LNCAP (cell line): ENCODE results near the gene HIPK2.

ENCODE experiments used
- TF ChIP-seq, protein P1 (sequence below): fragments of 450-650 bp; IDR thresholded peaks from 2 replicates; pipeline ENCODE4 v1.5.1; 2017; ENCODE audit warnings: mild to moderate bottlenecking

The HIPK2 gene

DNA sequence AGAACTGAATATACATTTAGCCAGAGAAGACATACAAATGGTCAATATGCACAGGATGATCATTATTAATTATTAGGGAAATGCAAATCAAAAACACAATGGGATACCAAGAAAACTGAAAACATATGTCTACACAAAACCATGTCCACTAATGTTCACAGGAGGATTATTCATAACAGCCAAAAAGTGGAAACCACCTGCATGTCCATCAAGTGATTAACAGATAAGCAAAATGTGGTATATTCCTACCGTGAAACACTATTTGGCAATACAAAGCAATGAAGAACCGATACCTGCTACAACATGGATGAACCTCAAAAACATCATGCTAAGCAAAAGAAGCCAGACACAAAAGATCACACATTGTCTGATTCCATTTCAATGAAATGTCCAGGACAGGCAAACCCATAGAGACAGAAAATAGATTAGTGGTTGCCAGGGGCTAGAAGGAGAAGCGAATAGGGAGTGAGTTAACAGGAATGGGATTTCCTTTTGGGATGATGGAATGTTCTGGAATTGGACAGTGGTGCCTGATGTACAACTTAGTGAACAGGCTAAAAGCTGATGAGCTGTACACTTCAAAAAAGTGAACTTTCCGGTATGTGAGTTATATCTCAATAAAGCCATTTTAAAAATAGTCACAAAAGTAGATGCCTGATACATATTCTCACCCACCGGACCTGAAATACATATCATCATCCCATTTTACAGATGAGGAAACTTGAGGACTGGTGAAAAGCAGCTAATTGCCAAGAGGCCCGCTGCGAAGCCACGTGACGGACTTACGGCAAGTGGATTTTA, 33.6 kb downstream of the HIPK2 start:
- TF ChIP-seq, protein P1, sequence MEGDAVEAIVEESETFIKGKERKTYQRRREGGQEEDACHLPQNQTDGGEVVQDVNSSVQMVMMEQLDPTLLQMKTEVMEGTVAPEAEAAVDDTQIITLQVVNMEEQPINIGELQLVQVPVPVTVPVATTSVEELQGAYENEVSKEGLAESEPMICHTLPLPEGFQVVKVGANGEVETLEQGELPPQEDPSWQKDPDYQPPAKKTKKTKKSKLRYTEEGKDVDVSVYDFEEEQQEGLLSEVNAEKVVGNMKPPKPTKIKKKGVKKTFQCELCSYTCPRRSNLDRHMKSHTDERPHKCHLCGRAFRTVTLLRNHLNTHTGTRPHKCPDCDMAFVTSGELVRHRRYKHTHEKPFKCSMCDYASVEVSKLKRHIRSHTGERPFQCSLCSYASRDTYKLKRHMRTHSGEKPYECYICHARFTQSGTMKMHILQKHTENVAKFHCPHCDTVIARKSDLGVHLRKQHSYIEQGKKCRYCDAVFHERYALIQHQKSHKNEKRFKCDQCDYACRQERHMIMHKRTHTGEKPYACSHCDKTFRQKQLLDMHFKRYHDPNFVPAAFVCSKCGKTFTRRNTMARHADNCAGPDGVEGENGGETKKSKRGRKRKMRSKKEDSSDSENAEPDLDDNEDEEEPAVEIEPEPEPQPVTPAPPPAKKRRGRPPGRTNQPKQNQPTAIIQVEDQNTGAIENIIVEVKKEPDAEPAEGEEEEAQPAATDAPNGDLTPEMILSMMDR: no peak

DNA sequence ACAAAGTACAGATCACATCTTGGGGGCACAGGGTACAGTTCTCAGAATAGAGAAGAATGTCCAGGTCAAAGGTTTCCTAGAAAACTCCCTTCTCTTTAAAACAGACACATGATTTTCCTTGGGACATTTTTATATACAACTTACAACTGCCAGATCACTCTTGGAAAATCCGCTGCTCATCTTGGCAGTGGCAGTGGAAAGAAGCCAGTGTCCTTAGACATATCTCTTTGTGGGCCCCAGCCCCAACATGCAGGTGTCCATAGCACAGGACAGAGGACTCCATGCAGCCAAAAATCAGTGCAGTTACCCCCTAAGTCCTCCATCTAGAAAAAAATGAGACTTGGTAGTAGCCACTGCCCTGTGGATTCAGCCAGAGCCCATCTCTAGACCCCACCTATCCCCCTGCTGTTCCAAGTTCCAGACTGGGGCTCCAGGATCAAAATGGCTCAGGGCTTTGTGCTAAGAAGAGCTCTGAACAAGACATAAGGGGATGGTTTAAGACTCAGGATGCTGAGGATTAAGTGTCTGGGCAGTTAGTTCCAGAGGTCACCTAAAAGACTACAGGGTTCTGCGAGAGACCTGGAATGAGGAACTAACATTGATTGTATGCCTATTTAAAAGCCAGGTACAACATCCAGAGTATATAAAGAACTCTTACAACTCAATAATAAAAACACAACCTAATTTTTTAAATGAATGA, 34.4 kb downstream of the HIPK2 start:
- TF ChIP-seq, protein P1: no peak

DNA sequence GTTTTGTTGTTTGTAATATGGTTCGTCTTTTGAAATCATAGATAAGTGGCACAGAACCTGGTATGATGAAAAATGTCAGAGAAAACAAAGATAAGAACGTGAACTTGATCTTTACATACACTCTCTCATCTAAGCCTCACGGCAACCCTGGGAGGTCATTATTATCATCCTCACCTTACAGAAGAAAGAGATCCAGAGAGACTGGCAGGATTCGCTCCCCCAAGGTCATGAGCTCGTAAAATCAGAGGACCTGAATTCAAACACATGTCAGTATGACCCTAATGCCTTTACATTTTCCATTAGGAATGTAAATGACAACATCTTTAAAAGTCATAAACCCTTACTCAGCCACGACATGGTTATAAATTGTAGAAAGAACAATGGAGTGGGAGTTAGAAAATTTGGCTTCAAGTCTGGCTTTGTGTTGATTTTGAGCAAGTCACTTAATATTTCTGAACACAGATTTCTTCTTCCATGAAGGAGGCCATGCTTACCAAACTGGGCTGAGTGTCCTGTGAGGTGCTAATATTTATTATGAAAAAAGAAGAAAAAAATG, 35.9 kb downstream of the HIPK2 start:
- TF ChIP-seq, protein P1: no peak

DNA sequence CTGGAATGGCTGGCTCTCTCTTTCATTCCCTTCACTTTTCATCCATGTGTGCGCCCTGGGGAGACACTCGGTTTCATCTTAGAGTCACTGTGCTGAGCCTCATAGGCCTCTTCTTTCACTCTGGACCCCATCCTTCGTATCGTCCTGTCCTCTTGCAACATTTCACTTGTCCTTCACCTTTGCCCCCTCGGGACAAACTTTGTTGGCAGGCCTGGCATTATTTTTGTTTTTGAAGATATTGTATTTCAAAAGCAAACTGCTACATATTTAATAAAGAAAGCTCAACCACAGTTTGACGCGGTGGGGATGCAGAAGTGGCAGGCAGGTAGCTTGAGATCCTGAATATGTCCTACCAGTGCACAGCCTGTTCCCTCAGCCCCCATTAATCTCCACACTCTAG, 36.6 kb downstream of the HIPK2 start:
- TF ChIP-seq, protein P1: no peak

DNA sequence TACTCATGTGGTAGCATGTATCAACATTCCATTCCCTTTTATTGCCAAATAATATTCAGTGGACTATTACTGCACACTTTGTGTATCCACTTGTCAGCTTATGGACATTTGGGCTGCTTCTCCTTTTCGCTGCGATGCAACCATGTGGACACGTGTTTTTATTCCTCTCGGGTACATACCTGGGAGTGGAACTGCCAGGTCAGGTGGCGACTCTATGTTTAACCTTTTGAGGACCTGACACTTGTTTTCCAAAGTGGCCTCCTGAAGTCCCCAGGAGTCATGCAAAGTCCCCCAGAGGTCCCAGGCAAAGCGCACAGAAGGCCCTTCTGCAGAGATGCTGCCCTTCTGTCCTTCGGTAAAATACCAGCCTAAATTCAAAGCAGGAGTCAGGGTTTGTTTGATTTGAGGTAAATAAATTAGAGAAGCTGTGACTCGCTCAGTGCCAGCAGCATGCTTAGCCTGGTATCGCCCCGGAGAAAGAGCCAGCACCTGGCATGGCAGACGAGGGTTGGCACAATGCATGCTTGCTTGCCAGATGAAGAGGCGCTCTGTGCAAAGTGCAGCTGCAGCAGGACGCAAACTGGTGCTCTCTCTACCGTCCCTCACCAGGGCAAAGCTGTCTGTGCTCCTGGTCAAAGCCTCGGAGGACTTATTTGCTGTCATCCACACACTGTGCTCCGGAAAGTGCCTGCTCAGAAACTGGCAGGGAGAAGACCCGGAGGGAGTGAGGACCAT, 37.8 kb downstream of the HIPK2 start:
- TF ChIP-seq, protein P1: no peak

DNA sequence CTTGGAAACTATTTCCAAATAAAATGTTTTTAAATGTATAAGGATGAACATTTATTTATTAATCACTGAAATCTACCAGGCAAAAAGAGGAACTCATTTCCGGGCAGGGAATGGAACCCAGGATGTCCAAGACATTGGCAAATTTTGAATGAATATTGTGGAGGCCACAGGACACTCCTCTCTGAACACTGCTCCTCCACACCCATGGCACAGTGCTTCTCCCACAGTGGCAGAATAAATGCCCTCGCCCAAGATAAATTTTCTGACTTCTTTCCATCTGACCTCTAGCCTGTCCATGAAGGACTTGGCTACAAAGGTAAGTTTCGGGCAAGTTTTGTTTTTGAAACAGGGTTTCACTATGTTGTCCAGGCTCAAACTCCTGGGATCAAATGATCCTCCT, 39.0 kb downstream of the HIPK2 start:
- TF ChIP-seq, protein P1: no peak

DNA sequence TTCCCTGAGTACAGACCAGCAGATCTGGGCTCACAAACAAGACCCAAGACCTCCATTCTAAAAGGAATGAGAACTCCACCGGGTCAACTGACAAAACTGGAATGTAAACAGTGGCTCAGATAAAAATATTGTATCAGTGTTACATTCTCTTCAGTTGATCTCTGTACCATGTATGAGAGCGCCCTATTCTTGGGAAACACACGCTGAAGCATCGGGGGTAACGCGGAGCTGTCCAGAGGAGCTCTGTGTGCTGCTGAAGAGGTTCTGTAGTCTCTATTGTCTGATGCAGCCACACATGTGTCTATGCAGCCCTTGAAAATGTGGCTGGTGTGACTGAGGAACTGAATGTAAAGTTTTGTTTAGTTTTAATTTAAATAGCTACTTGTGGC, 39.7 kb downstream of the HIPK2 start:
- TF ChIP-seq, protein P1: no peak
